ENCODE measurements around the gene MFSD12.

DNA sequence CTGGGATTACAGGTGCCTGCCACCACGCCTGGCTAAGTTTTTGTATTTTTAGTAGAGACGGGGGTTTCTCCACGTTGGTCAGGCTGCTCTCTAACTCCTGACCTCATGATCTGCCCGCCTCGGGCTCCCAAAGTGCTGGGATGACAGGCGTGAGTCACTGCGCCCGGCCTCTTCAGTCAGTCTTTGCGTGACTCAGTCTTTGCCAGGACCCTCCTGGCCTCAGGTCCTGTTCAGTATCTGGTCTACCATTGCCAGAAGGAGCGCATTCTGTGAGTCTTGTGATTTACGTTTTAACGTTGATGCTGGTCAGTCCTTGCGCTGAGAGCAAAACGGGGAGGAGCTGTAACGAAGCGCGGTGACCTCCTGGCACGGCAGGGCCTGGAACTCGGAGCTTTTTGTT, 7.8 kb upstream of the MFSD12 start:
- TF ChIP-seq CTCF (IDR thresholded peaks at IDR 0.05) (no peak), ZFX (IDR thresholded peaks at IDR 0.05; ENCODE audit: borderline replicate concordance) (no peak)

Measured in 22Rv1 (cell line).